Thyroid gland (tissue), 4 donors: ENCODE measurements around the gene PADI6.

ENCODE experiments used
- POLR2A ChIP-seq, 2 donors: fragments of 450-650 bp; IDR thresholded peaks; one replicate each; pipeline ENCODE4 v1.6.1; 2017; ENCODE audit warnings: antibody characterized with exemption in 2 of 2, mild to moderate bottlenecking in 2 of 2, moderate library complexity in 1 of 2
- TF ChIP-seq, protein P1 (sequence below), 6 experiments: fragments of 200-600 bp in 3 of 6; fragments of 450-650 bp in 3 of 6; sonication (generic) in 3 of 6; IDR thresholded peaks; one replicate each; pipeline ENCODE4 v1.5.1; 2016 to 2019; ENCODE audit warnings: antibody characterized with exemption in 6 of 6, mild to moderate bottlenecking in 2 of 6, inconsistent platforms in 1 of 6, moderate library complexity in 1 of 6

GRCh38 chr1:17350083-17350482 is 21.9 kb upstream of the PADI6 start:
- TF ChIP-seq, protein P1, sequence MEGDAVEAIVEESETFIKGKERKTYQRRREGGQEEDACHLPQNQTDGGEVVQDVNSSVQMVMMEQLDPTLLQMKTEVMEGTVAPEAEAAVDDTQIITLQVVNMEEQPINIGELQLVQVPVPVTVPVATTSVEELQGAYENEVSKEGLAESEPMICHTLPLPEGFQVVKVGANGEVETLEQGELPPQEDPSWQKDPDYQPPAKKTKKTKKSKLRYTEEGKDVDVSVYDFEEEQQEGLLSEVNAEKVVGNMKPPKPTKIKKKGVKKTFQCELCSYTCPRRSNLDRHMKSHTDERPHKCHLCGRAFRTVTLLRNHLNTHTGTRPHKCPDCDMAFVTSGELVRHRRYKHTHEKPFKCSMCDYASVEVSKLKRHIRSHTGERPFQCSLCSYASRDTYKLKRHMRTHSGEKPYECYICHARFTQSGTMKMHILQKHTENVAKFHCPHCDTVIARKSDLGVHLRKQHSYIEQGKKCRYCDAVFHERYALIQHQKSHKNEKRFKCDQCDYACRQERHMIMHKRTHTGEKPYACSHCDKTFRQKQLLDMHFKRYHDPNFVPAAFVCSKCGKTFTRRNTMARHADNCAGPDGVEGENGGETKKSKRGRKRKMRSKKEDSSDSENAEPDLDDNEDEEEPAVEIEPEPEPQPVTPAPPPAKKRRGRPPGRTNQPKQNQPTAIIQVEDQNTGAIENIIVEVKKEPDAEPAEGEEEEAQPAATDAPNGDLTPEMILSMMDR (IDR thresholded peaks at IDR 0.05): no peak
- no peak for TF ChIP-seq POLR2A (IDR thresholded peaks at IDR 0.05)
